MM.1S (cell line): Measurements from ENCODE around the gene DNLZ.

Experiments
- DNase-seq: peaks from one replicate; pipeline ENCODE4 v3.0.0-alpha.2; 2015
- H2AFZ ChIP-seq: fragments of 300-600 bp; sonication (generic); 2 replicates; pipeline ENCODE4 v1.6.0; 2016; ENCODE audit warnings: antibody characterized with exemption, low read length
- H3F3A ChIP-seq: fragments of 300-600 bp; sonication (generic); 2 replicates; pipeline ENCODE4 v1.6.1; 2016; ENCODE audit warnings: mild to moderate bottlenecking, antibody characterized with exemption, low read length, moderate library complexity, mixed read lengths; ENCODE audit not compliant: insufficient read depth
- H3K27ac ChIP-seq: fragments of 300-600 bp; sonication (generic); 2 replicates; pipeline ENCODE4 v1.5.1; 2016; ENCODE audit warnings: mild to moderate bottlenecking, low read length
- H3K27me3 ChIP-seq: fragments of 300-600 bp; sonication (generic); replicated peaks from 2 replicates; pipeline ENCODE4 v1.6.0; 2016; ENCODE audit warnings: low read length; ENCODE audit not compliant: insufficient read depth
- H3K36me3 ChIP-seq: fragments of 300-600 bp; sonication (generic); replicated peaks from 2 replicates; pipeline ENCODE4 v1.6.1; 2016; ENCODE audit warnings: mild to moderate bottlenecking, low read length, mixed read lengths; ENCODE audit not compliant: insufficient read depth
- H3K4me1 ChIP-seq: fragments of 300-600 bp; sonication (generic); 2 replicates; pipeline ENCODE4 v1.6.1; 2016; ENCODE audit warnings: low read length, mixed read lengths
- H3K4me2 ChIP-seq: fragments of 300-600 bp; sonication (generic); 2 replicates; pipeline ENCODE4 v1.6.0; 2016; ENCODE audit warnings: low read depth, low read length
- H3K4me3 ChIP-seq: fragments of 300-600 bp; sonication (generic); 2 replicates; pipeline ENCODE4 v1.5.1; 2016; ENCODE audit warnings: low read length, mixed read lengths
- H3K79me2 ChIP-seq: fragments of 300-600 bp; sonication (generic); 2 replicates; pipeline ENCODE4 v1.6.1; 2016; ENCODE audit warnings: mixed run types, low read length, mixed read lengths
- H3K9ac ChIP-seq: fragments of 300-600 bp; sonication (generic); 2 replicates; pipeline ENCODE4 v1.6.1; 2016; ENCODE audit warnings: low read length, mixed read lengths
- H3K9me2 ChIP-seq: fragments of 300-600 bp; sonication (generic); replicated peaks from 2 replicates; pipeline ENCODE4 v1.6.1; 2016; ENCODE audit warnings: mild to moderate bottlenecking, low read length, mixed read lengths; ENCODE audit not compliant: insufficient read depth
- H3K9me3 ChIP-seq: fragments of 300-600 bp; sonication (generic); replicated peaks from 2 replicates; pipeline ENCODE4 v1.6.1; 2016; ENCODE audit warnings: mild to moderate bottlenecking, low read length, mixed read lengths; ENCODE audit not compliant: insufficient read depth
- H4K20me1 ChIP-seq: fragments of 300-600 bp; sonication (generic); 2 replicates; pipeline ENCODE4 v1.6.1; 2016; ENCODE audit warnings: mild to moderate bottlenecking, low read length, moderate library complexity, mixed read lengths; ENCODE audit not compliant: insufficient read depth
- CTCF ChIP-seq: fragments of 300-600 bp; sonication (generic); IDR thresholded peaks from 2 replicates; pipeline ENCODE4 v1.5.1; 2016; ENCODE audit warnings: antibody characterized with exemption, low read length, mixed read lengths
- EZH2 ChIP-seq: fragments of 300-600 bp; sonication (generic); optimal IDR thresholded peaks from 2 replicates; pipeline ENCODE3; 2017; ENCODE audit warnings: low read depth, mild to moderate bottlenecking, antibody characterized with exemption, low read length, mixed read lengths
- EZH2phosphoT487 ChIP-seq: fragments of 300-600 bp; sonication (generic); IDR thresholded peaks from 2 replicates; pipeline ENCODE4 v1.6.1; 2018; ENCODE audit warnings: antibody characterized with exemption, low read length

DNLZ gene

GRCh38 chr9:136339958-136340310, 23.6 kb downstream of the DNLZ start:
- H3K9me3 ChIP-seq: no peaks in the 10 kb centered on the region
- no peaks in the 10 kb centered on the region for H4K20me1 ChIP-seq
- no peaks in the 10 kb centered on the region for H3F3A ChIP-seq
- no peak overlapping the region for H3K9ac ChIP-seq
- H3K27ac ChIP-seq: no peak overlapping the region
- H3K27me3 ChIP-seq: peaks cover 94% of the 10 kb centered on the region
- H3K79me2 ChIP-seq: no peaks in the 10 kb centered on the region
- no peak overlapping the region for H2AFZ ChIP-seq
- no peaks in the 10 kb centered on the region for H3K4me1 ChIP-seq
- H3K4me2 ChIP-seq: no peak overlapping the region
- no peak for DNase-seq
- H3K36me3 ChIP-seq: no peaks in the 10 kb centered on the region
- H3K9me2 ChIP-seq: no peaks in the 10 kb centered on the region
- no peak for TF ChIP-seq EZH2phosphoT487
- no peak overlapping the region for H3K4me3 ChIP-seq

- Histone ChIP-seq H3K27me3 (peaks cover 94% of the 10 kb centered on the region), H3K4me2 (no peak overlapping the region), H3K9ac (no peak overlapping the region), H3K9me3 (no peaks in the 10 kb centered on the region), H3K36me3 (no peaks in the 10 kb centered on the region), H3K4me1 (no peaks in the 10 kb centered on the region), H3K9me2 (no peaks in the 10 kb centered on the region), H3F3A (no peaks in the 10 kb centered on the region), H4K20me1 (no peaks in the 10 kb centered on the region), H3K4me3 (no peak overlapping the region), H2AFZ (no peak overlapping the region), H3K27ac (no peak overlapping the region), H3K79me2 (no peaks in the 10 kb centered on the region)
- no peak for TF ChIP-seq EZH2
- no peak for TF ChIP-seq EZH2phosphoT487
- TF ChIP-seq CTCF: peak; percentile 94
- DNase-seq: peak; percentile 55
These were observed 24.2 kb downstream of the DNLZ start for GRCh38 chr9:136339173-136339957.

GRCh38 chr9:136338511-136338910, 25.0 kb downstream of the DNLZ start:
- no peaks in the 10 kb centered on the region for H3K9me3 ChIP-seq
- no peaks in the 10 kb centered on the region for H3K9me2 ChIP-seq
- H3K4me1 ChIP-seq: no peaks in the 10 kb centered on the region
- TF ChIP-seq EZH2phosphoT487 (no peak), CTCF (no peak), EZH2 (no peak)
- no peaks in the 10 kb centered on the region for H3K36me3 ChIP-seq
- no peak overlapping the region for H3K9ac ChIP-seq
- no peak overlapping the region for H3K4me2 ChIP-seq
- H3K27ac ChIP-seq: no peak overlapping the region
- no peak overlapping the region for H2AFZ ChIP-seq
- no peak overlapping the region for H3K4me3 ChIP-seq
- DNase-seq: no peak
- no peaks in the 10 kb centered on the region for H3K79me2 ChIP-seq
- no peaks in the 10 kb centered on the region for H3F3A ChIP-seq
- peaks cover 96% of the 10 kb centered on the region for H3K27me3 ChIP-seq
- H4K20me1 ChIP-seq: no peaks in the 10 kb centered on the region
